ENCODE measurements around the gene BRD2.

GRCh38 chr6:32950449-32950848 lies 17.9 kb upstream of the BRD2 start:
- TF ChIP-seq, protein P1, sequence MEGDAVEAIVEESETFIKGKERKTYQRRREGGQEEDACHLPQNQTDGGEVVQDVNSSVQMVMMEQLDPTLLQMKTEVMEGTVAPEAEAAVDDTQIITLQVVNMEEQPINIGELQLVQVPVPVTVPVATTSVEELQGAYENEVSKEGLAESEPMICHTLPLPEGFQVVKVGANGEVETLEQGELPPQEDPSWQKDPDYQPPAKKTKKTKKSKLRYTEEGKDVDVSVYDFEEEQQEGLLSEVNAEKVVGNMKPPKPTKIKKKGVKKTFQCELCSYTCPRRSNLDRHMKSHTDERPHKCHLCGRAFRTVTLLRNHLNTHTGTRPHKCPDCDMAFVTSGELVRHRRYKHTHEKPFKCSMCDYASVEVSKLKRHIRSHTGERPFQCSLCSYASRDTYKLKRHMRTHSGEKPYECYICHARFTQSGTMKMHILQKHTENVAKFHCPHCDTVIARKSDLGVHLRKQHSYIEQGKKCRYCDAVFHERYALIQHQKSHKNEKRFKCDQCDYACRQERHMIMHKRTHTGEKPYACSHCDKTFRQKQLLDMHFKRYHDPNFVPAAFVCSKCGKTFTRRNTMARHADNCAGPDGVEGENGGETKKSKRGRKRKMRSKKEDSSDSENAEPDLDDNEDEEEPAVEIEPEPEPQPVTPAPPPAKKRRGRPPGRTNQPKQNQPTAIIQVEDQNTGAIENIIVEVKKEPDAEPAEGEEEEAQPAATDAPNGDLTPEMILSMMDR (IDR thresholded peaks at IDR 0.05; ENCODE audit: insufficient read depth, low read length) = no peak
- TF ChIP-seq REST (IDR thresholded peaks at IDR 0.05; ENCODE audit: insufficient replicate concordance, low read depth) = no peak

All from HL-60 (cell line).